Stimulated activated CD8-positive, alpha-beta memory T cell treated with anti-CD3 and anti-CD28 coated beads, Interleukin-12 subunit alpha, Interleukin-12 subunit beta, amount 100 ng/mL, for 24 hours (primary cell): ENCODE results near the gene CALHM2.

ENCODE experiments used
- DNase-seq: peaks from one replicate; pipeline ENCODE4 v3.0.0-alpha.2; 2020; ENCODE audit errors: extremely low read depth

CALHM2 gene

GRCh38 chr10:103476046-103476768, 24.0 kb upstream of the CALHM2 start:
- DNase-seq = no peak

DNA sequence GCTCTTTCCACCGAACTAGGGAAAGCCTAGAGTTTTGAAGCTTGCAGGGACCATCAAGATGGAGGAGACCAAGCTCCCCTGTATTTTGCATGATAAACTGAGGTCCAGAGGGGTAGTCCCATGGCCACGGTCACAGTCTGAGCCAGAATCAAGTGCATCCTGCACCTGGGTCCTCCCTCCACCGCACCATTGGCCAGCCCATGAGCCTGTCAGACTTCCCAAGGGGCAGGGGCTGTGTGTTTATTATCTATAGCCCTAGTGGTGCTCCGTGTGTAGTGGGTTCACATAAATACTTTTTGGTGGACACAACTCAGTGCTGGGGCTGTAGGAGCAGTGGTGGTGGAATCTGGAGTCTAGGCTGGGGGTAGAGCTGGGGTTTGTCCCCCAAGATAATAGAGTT, 23.3 kb upstream of the CALHM2 start:
- DNase-seq = no peak

DNA sequence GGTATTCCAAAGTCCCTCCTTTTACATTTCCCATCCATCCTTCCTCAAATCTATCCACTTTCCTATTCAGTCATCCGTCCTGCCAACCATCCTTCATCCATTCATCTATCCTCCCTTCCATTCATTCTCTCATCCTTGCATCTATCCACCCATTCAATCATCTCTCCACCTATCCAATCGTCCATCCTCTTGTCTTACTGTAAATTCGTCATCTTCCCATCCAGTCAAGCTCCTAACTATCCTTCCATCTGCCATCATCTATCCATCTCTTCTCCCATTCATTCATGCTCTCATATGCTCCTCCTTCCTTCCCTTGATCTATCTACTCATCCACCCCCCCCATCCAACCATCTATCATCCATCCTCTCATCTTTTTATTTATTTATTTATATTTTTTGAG, 21.9 kb upstream of the CALHM2 start:
- DNase-seq = no peak

GRCh38 chr10:103473261-103473671, 21.1 kb upstream of the CALHM2 start:
- no peak for DNase-seq

- no peak for DNase-seq
These were observed 19.8 kb upstream of the CALHM2 start for GRCh38 chr10:103472005-103472404.

- peak; percentile 38 for DNase-seq
These were observed 18.8 kb upstream of the CALHM2 start for GRCh38 chr10:103470761-103471653.

GRCh38 chr10:103469201-103469600, 17.0 kb upstream of the CALHM2 start:
- no peak for DNase-seq

- DNase-seq = no peak
These were observed 15.2 kb upstream of the CALHM2 start for GRCh38 chr10:103467406-103467805.

DNA sequence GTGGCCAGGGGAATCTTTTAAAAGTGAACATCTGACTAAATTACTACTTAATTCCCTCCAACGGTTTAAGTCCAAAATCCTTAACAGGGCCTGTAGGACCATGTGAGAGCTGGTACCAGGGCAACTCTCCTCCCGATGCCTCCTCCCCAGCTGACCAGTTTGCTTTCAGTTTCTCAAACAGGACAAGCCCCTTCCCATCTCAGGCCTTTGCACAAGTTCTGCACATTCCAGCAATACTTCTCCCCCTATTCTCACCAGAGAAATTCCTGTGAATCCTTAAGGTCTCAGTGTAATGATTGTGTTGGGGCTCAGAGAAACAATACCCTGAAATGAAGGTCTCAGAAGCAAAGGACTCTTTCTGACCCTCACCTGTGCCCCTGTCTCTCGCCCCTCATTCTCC, 14.6 kb upstream of the CALHM2 start:
- no peak for DNase-seq

GRCh38 chr10:103465411-103466179, 13.4 kb upstream of the CALHM2 start:
- DNase-seq = no peak

GRCh38 chr10:103463499-103463898, 11.3 kb upstream of the CALHM2 start:
- no peak for DNase-seq

- no peak for DNase-seq
These were observed 7.4 kb upstream of the CALHM2 start for GRCh38 chr10:103459615-103460014.

DNA sequence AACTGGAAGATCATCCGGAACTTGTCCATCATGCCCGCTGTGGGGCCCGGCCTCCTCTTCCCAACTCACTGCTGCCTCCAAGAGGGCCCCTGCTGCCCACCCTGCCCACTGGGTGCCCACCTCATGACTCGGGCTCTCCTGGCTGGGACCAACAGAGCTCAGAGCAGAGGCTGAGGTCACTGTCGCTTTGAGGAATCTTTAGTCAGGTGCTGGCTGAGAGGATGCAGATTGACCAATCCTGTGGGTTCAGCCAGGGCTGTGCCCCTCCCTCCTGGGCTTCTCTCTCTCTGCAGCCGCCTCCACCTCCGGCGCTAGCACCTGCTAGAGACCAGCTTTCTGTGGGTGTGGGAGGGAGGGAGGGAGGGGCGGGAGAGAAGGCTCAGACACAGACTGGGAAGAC, 6.5 kb upstream of the CALHM2 start, which contains the start of gene CALHM1:
Gene CALHM1 (minus strand): TSS at position 181 of the 400 bp plus-strand sequence. CDS start 149 bp downstream, at position 32.
- no peak for DNase-seq

- no peak for DNase-seq
These were observed 5.9 kb upstream of the CALHM2 start for GRCh38 chr10:103457896-103458583.

DNA sequence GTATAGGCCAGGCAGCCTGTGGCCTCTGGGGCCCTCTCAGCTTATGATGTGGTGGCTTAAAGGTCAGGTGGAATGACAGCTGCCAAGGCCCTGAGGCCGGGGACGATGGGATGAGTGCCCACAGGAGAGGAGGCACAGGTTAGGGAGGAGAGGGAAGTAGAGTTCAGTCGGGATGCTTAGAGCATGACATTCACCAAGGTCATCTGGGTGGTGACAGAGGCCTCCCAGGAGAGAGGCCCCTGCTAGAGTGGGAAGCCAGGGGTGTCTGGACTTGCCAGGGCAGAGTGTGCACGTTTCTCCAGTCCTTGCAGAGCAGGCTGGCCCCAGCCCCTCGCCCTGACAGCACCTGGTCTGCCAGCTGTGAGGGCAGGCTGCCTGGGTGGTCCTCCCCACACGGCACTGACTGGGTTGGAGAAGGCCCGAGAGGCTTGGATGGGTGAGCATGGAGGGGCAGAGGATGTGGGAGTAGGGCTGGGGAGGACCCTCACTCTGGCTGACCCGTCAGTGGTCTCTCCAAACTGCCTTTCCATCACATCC, 5.1 kb upstream of the CALHM2 start:
- no peak for DNase-seq

- DNase-seq = no peak
These were observed 4.0 kb upstream of the CALHM2 start for GRCh38 chr10:103456074-103456660.

DNA sequence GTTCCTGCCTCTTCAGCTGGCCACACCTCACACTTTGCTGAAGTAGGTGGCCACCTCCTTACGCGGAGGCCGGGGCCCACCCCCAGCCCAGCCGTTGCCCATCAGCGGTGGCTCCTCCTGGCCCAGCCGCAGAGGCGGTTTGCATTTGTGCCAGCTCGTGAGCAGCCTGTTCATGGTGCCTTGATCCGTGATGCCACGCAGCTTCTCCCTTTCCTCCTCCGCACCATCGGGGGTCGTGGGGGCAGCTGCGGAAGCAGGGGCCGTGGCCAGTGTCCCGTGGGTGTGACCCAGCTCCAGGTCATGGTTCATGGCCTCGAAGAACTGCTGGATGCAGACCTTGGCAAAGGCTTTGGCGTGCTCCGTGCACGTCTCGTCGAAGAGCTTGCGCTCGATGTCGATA, 3.1 kb upstream of the CALHM2 start:
- DNase-seq = no peak

DNA sequence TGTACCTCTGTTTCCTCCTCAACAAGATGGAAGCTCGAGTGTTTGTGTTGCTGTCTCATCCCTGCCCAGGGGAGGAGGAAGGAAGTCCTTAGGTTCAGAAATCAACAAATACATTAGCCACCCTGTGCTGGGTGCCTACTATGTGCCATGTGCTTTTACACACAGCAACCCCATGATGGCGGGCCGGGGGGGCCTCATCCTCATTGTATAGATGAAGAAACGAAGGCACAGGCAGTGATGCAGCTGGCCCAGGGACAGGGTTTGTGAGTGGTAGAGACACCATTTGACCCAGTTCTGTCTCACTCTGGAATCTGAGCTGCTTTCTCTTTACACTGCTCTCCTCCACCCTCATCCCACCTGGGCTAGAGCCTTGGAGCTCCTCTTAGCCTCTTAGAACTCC, 1.9 kb upstream of the CALHM2 start:
- DNase-seq = no peak

DNA sequence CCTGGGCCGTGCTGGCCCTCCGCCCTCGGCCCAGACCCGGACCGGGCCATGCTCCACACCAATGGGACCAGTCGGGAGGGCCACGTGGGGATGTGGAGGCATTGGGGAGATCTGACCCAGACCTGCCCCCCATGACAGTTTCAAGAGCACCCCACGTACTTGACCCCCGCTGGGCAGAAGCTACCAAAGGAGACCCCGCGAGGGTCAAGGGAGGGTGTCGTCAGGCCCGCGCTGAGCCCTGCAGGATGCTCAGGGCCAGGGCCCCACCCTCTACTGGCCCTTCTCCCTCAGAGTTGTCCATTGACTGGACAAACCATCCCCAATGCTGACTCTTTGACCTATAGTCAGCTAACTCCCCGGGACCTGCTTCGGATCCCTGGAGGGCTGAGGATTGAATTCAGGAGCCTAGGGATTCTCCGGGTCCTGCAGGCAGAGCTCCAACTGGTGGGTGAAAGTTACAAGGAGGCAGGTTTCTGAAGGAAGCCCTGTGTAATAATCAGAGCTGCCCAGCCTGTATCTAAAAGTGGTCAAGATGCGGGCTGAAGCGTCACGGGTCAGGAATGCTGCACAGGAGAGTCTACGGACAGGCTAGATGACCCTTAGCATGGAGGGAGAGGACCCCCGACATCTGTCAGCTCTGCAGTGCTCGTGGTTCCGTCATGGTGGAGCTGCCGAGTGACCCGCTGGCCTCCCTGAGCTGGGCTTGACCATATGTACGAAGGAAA, 498 bp upstream of the CALHM2 start:
- no peak for DNase-seq

DNA sequence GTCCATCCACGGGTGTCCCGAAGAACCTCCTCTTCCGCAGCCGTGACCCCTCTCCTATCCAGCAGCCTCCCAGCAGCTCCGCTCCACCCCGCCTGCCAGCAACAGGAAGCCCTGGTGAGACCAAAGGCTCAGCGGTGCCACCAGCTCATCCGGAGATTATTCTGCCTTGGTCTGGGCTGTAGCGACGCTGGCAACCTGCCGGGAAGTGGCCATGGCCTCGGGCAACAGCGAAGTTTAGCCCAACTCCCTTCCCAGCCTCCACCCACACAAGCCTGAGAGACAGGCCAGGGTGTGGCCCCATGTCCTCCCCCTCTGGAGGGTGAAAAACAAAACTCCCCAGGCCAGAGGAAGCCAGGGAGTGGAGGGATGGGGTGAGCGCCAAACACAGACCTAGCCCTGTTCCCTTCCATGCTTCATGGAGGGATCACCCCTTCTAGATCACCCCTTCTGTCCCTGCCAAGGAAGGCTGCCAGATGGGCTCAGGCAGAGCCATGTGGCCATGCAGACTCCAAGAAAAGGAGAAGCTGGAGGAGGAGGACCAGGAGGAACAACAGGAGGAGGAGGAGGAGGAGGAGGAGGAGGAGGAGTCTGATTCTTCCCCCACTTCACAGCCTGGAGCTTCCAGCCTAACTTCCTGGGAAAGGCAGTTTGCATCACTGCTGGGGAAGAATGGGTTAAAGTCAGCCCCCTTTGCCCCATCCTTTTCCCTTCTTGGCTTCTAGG, 918 bp downstream of the CALHM2 start:
- no peak for DNase-seq
